ENCODE data around the gene PTAR1.

Gene PTAR1

DNA sequence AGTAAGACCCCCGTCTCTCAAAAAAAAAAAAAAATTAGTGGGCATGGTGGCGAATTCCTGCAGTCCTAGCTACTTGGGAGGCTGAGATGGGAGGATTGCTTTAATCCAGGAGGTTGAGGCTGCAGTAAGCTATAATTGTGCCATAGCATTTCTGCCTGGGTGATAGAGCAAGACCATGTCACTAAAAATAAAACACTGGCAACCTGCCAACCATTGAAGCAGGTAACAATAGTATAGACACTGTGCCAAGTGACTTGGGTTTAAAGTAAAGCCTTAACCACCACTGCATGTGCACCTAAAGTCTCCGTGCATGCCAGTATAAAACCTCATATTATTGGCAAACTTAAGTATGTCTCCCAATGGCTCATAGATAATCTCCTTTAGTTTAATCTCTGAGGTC, 84.2 kb downstream of the PTAR1 start:
- TF ChIP-seq, protein P1, sequence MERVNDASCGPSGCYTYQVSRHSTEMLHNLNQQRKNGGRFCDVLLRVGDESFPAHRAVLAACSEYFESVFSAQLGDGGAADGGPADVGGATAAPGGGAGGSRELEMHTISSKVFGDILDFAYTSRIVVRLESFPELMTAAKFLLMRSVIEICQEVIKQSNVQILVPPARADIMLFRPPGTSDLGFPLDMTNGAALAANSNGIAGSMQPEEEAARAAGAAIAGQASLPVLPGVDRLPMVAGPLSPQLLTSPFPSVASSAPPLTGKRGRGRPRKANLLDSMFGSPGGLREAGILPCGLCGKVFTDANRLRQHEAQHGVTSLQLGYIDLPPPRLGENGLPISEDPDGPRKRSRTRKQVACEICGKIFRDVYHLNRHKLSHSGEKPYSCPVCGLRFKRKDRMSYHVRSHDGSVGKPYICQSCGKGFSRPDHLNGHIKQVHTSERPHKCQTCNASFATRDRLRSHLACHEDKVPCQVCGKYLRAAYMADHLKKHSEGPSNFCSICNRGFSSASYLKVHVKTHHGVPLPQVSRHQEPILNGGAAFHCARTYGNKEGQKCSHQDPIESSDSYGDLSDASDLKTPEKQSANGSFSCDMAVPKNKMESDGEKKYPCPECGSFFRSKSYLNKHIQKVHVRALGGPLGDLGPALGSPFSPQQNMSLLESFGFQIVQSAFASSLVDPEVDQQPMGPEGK (CRISPR knock-in tag; IDR thresholded peaks at IDR 0.05; ENCODE audit: borderline replicate concordance) = no peak
- no peak for TF ChIP-seq ZFP3 (CRISPR knock-in tag; IDR thresholded peaks at IDR 0.05)
- no peak for TF ChIP-seq TCF4 (CRISPR knock-in tag; IDR thresholded peaks at IDR 0.05; ENCODE audit: borderline replicate concordance)
- TF ChIP-seq ESRRG (CRISPR knock-in tag; IDR thresholded peaks at IDR 0.05) = no peak
- no peak for TF ChIP-seq ARNTL (CRISPR knock-in tag; IDR thresholded peaks at IDR 0.05; ENCODE audit: borderline replicate concordance, low read depth)
- no peak for TF ChIP-seq OSR1 (CRISPR knock-in tag; IDR thresholded peaks at IDR 0.05)
- TF ChIP-seq, protein P2, sequence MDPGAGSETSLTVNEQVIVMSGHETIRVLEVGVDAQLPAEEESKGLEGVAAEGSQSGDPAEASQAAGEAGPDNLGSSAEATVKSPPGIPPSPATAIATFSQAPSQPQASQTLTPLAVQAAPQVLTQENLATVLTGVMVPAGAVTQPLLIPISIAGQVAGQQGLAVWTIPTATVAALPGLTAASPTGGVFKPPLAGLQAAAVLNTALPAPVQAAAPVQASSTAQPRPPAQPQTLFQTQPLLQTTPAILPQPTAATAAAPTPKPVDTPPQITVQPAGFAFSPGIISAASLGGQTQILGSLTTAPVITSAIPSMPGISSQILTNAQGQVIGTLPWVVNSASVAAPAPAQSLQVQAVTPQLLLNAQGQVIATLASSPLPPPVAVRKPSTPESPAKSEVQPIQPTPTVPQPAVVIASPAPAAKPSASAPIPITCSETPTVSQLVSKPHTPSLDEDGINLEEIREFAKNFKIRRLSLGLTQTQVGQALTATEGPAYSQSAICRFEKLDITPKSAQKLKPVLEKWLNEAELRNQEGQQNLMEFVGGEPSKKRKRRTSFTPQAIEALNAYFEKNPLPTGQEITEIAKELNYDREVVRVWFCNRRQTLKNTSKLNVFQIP (CRISPR knock-in tag; IDR thresholded peaks at IDR 0.05; ENCODE audit: borderline replicate concordance, low read depth) = no peak
- TF ChIP-seq ZFP30 (CRISPR knock-in tag; IDR thresholded peaks at IDR 0.05) = no peak
- no peak for TF ChIP-seq SNAI2 (CRISPR knock-in tag; IDR thresholded peaks at IDR 0.05)
- no peak for TF ChIP-seq ISL1 (CRISPR knock-in tag; IDR thresholded peaks at IDR 0.05)
- TF ChIP-seq ZC3H10 (CRISPR knock-in tag; IDR thresholded peaks at IDR 0.05) = no peak
- no peak for ATAC-seq

DNA sequence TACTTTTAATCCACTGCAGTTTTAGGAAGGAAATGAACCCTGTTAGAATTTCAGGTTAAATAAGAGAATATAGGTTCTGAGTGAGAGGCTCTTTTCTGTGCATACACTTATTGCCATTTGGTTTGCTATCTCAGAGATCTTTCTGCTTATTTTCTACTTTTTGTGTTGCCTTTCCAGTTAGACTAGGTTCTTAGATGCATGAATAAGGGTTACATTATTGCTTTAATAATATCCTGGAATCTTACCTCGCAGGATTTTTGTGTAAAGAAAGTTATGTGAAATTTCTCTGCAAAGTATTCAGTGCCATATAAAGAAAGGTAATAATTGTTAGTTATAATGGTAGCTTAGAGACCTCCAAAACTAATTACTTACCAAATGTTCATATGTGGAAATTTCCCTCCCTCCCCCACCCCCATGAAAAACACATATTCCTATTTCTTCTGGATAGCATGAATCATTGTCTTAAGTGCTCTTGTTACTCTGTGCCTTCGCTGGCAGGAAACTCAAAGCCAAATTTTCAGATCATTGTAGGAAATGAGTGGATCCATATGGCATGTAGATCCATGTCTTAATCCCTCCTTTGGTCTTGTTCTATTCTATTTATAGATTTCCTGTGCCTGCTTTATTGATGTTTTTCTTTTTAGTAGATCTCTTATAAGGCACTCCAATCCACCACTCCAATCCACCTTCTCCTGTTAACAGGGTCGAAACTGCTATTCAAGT, 84.9 kb downstream of the PTAR1 start:
- TF ChIP-seq, protein P1 (CRISPR knock-in tag; IDR thresholded peaks at IDR 0.05; ENCODE audit: borderline replicate concordance) = no peak
- TF ChIP-seq ZNF8 (CRISPR knock-in tag; IDR thresholded peaks at IDR 0.05) (no peak), CSDC2 (CRISPR knock-in tag; IDR thresholded peaks at IDR 0.05) (no peak), OSR1 (CRISPR knock-in tag; IDR thresholded peaks at IDR 0.05) (no peak)
- TF ChIP-seq, protein P3, sequence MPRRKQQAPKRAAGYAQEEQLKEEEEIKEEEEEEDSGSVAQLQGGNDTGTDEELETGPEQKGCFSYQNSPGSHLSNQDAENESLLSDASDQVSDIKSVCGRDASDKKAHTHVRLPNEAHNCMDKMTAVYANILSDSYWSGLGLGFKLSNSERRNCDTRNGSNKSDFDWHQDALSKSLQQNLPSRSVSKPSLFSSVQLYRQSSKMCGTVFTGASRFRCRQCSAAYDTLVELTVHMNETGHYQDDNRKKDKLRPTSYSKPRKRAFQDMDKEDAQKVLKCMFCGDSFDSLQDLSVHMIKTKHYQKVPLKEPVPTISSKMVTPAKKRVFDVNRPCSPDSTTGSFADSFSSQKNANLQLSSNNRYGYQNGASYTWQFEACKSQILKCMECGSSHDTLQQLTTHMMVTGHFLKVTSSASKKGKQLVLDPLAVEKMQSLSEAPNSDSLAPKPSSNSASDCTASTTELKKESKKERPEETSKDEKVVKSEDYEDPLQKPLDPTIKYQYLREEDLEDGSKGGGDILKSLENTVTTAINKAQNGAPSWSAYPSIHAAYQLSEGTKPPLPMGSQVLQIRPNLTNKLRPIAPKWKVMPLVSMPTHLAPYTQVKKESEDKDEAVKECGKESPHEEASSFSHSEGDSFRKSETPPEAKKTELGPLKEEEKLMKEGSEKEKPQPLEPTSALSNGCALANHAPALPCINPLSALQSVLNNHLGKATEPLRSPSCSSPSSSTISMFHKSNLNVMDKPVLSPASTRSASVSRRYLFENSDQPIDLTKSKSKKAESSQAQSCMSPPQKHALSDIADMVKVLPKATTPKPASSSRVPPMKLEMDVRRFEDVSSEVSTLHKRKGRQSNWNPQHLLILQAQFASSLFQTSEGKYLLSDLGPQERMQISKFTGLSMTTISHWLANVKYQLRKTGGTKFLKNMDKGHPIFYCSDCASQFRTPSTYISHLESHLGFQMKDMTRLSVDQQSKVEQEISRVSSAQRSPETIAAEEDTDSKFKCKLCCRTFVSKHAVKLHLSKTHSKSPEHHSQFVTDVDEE (CRISPR knock-in tag; IDR thresholded peaks at IDR 0.05) = no peak
- ATAC-seq = peak; percentile 36

DNA sequence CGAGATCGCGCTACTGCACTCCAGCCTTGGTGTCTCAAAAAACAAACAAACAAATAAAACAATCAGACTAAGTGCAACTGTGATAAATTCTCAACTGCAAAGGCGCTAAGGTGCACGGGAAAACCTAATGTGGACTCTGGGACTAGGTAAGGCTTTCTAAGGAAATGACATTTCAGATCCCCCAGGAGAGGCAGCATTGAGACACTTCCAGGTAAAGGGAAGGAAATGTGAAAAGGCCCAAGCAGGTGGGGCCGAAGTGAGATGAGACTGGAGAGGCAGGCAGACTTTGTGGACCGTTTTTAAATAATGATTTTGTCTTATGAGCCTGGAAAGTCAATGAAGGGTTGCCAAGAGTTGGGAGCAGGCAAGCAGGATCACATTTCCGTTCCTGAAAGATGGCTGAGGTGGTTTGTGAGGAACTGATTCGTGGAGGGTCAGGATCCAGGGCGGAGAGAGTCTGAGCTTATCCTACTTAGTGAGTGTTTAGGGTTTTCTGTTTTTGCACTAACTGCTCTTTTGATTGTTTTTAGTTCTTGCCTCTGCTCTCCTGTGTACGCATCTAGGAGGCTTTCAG, 85.6 kb downstream of the PTAR1 start:
- no peak for ATAC-seq
- no peak for TF ChIP-seq ARNTL (CRISPR knock-in tag; IDR thresholded peaks at IDR 0.05; ENCODE audit: borderline replicate concordance, low read depth)
- TF ChIP-seq ISL1 (CRISPR knock-in tag; IDR thresholded peaks at IDR 0.05) = no peak
- TF ChIP-seq, protein P4, sequence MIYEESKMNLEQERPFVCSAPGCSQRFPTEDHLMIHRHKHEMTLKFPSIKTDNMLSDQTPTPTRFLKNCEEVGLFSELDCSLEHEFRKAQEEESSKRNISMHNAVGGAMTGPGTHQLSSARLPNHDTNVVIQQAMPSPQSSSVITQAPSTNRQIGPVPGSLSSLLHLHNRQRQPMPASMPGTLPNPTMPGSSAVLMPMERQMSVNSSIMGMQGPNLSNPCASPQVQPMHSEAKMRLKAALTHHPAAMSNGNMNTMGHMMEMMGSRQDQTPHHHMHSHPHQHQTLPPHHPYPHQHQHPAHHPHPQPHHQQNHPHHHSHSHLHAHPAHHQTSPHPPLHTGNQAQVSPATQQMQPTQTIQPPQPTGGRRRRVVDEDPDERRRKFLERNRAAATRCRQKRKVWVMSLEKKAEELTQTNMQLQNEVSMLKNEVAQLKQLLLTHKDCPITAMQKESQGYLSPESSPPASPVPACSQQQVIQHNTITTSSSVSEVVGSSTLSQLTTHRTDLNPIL (CRISPR knock-in tag; IDR thresholded peaks at IDR 0.05; ENCODE audit: low read depth) = no peak

DNA sequence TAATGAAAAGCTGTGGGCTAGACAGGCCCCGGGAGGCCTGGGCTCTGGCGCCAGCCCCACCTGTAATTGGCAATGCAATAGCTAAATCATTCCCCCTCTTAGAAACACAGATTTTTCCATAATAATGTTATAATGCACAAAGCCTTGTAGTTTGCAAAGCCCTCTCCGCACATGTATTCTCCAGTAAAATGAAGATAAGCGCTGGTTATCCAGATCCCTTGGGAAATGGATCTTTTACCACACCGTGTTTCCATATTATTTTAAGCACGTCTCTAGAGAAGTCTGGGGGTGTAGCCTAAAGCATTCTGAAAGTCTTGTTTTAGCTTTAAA, 86.5 kb downstream of the PTAR1 start:
- ATAC-seq = no peak
- TF ChIP-seq PPARA (CRISPR knock-in tag; IDR thresholded peaks at IDR 0.05; ENCODE audit: borderline replicate concordance) (no peak), CSDC2 (CRISPR knock-in tag; IDR thresholded peaks at IDR 0.05) (no peak), ZFP30 (CRISPR knock-in tag; IDR thresholded peaks at IDR 0.05) (no peak), BACH2 (CRISPR knock-in tag; IDR thresholded peaks at IDR 0.05; ENCODE audit: borderline replicate concordance) (no peak), ZNF565 (CRISPR knock-in tag; conservative IDR thresholded peaks at IDR 0.05; ENCODE audit: low read depth) (no peak)
- TF ChIP-seq, protein P2 (CRISPR knock-in tag; IDR thresholded peaks at IDR 0.05; ENCODE audit: borderline replicate concordance, low read depth) = no peak
- TF ChIP-seq, protein P1 (CRISPR knock-in tag; IDR thresholded peaks at IDR 0.05; ENCODE audit: borderline replicate concordance) = no peak

Data from SK-N-SH treated with all-trans-retinoic acid at 6 μM for 48 hours (cell line).